ENCODE data around the gene PARS2. TPM values are rescaled to one million over a fixed set of nuclear protein-coding genes. Genes with fewer than 3 reads are reported as not detected.
A peak's percentile ranks its signal among the peaks of the same experiment; 100 is the strongest.

The PARS2 gene
- 6.1 TPM for polyA plus RNA-seq (2013, experiment 1 of 2)
- 5.7 TPM for polyA plus RNA-seq (2013, experiment 2 of 2)

DNA sequence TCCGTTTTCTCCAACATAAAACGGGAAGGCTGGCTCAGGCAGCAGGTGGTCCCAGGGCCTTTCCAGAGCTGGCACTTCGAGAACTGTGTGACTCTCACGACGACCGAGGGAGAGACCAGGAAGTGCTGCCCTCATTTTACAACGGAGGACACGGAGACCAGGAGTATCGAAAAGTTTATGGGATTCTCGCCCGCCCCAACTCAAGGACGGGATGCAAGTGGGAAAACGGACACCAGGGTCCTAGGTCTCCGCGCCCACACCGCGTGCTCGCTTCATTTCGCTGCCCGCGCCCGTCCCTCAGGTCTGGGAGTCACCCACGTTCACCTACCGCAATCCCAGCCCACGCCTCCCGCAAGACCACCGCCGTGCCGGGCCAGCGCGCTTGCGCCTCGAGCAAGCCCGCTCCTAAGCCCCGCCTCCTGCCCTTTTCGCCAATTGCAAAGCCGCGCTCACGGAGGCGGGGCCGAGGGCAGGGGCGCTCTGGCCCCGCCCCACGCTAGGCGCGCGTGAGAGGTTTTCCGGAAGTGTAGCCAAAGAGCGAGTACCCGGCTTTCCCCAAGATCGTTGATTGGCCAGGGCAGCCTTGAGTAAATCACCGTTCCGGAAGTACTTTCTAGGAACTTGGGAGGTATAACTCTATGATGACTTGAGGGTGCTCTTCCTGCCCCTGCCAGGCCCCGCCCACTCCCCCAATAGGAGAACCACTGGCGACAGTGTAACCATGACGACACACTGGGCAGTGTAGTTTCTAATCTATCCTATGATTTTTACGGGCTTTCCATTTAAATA lies at the start of gene PARS2:
TSS of gene PARS2 (minus strand) at position 391 of the 789 bp plus-strand sequence. CDS start 5,362 bp downstream, outside the sequence.
- Histone ChIP-seq H3K9me3 (replicated peaks in 1 of 2; ENCODE audit: control insufficient read depth in 2 of 2, insufficient read depth in 1 of 2, low read depth in 1 of 2, low read length in 2 of 2) (no peaks in the 10 kb centered on the region), H2AFZ (ENCODE audit: low read length) (peak within 1 kb of the TSS; percentile 87), H3K23ac (ENCODE audit: low read depth, low read length, poor library complexity) (peak within 1 kb of the TSS; percentile 92), H2BK120ac (ENCODE audit: low read depth, low read length) (no peak within 1 kb of the TSS), H2BK12ac (ENCODE audit: low read length) (no peak within 1 kb of the TSS), H3K9ac (ENCODE audit: low read depth, low read length, poor library complexity) (peak within 1 kb of the TSS; percentile 95), H3K79me1 (ENCODE audit: low read depth, low read length) (peaks cover 2% of the 10 kb centered on the region), H2AK5ac (ENCODE audit: low read depth, low read length) (no peak within 1 kb of the TSS), H3K27me3 (ENCODE audit: control insufficient read depth in 3 of 3, insufficient read depth in 3 of 3, low read depth in 1 of 3, low read length in 3 of 3) (peaks cover 0 to 4% (median 0%) of the 10 kb centered on the region in 3 experiments), H2BK5ac (ENCODE audit: low read length) (no peak within 1 kb of the TSS), H3K36me3 (replicated peaks in 1 of 2; ENCODE audit: control insufficient read depth in 2 of 2, insufficient read depth in 2 of 2, low read length in 2 of 2) (peaks cover 0 to under 1% of the 10 kb centered on the region in 2 donors), H3K27ac (replicated peaks; ENCODE audit: low read length) (no peak within 1 kb of the TSS), H3K4me1 (ENCODE audit: control insufficient read depth in 2 of 2, insufficient read depth in 1 of 2, low read depth in 1 of 2, low read length in 2 of 2) (peaks cover 1 to 2% of the 10 kb centered on the region in 2 donors), H3K14ac (ENCODE audit: low read length) (no peak within 1 kb of the TSS), H3K4me3 (ENCODE audit: low read length in 2 of 2) (peak within 1 kb of the TSS; percentile 82 to 96), H3K4ac (ENCODE audit: low read length) (no peak within 1 kb of the TSS), H3K18ac (ENCODE audit: low read length) (peak within 1 kb of the TSS; percentile 58), H2BK15ac (ENCODE audit: low read length) (no peak within 1 kb of the TSS), H4K8ac (ENCODE audit: low read depth, low read length) (no peak within 1 kb of the TSS), H3K4me2 (ENCODE audit: insufficient read depth, low read length, poor library complexity, severe bottlenecking) (peak within 1 kb of the TSS; percentile 72), H4K91ac (ENCODE audit: low read depth, low read length, poor library complexity) (no peak within 1 kb of the TSS)
- WGBS, 2 donors (ENCODE audit: extremely low coverage in 2 of 2, insufficient read length in 2 of 2, insufficient replicate concordance in 1 of 2), result no CpG with 5 or more reads among the region's 57 CpGs
- peak; percentile 100 for DNase-seq (ENCODE audit: low spot score)

- no CpG with 5 or more reads among the region's 10 CpGs for WGBS, 2 donors (ENCODE audit: extremely low coverage in 2 of 2, insufficient read length in 2 of 2, insufficient replicate concordance in 1 of 2)
- Histone ChIP-seq H3K4ac (ENCODE audit: low read length) (no peak overlapping the region), H2AFZ (ENCODE audit: low read length) (no peak overlapping the region), H2AK5ac (ENCODE audit: low read depth, low read length) (peak overlapping the region; percentile 44), H4K91ac (ENCODE audit: low read depth, low read length, poor library complexity) (no peak overlapping the region), H2BK120ac (ENCODE audit: low read depth, low read length) (no peak overlapping the region), H3K23ac (ENCODE audit: low read depth, low read length, poor library complexity) (no peak overlapping the region), H3K9ac (ENCODE audit: low read depth, low read length, poor library complexity) (no peak overlapping the region), H2BK12ac (ENCODE audit: low read length) (no peak overlapping the region), H3K9me3 (replicated peaks in 1 of 2; ENCODE audit: control insufficient read depth in 2 of 2, insufficient read depth in 1 of 2, low read depth in 1 of 2, low read length in 2 of 2) (no peaks in the 10 kb centered on the region), H3K27me3 (ENCODE audit: control insufficient read depth in 3 of 3, insufficient read depth in 3 of 3, low read depth in 1 of 3, low read length in 3 of 3) (peaks cover 0 to 46% (median 0%) of the 10 kb centered on the region in 3 experiments), H3K18ac (ENCODE audit: low read length) (peak overlapping the region; percentile 24), H3K79me1 (ENCODE audit: low read depth, low read length) (no peaks in the 10 kb centered on the region), H3K36me3 (replicated peaks in 1 of 2; ENCODE audit: control insufficient read depth in 2 of 2, insufficient read depth in 2 of 2, low read length in 2 of 2) (no peaks in the 10 kb centered on the region), H3K14ac (ENCODE audit: low read length) (no peak overlapping the region), H2BK15ac (ENCODE audit: low read length) (peak overlapping the region; percentile 30), H3K4me2 (ENCODE audit: insufficient read depth, low read length, poor library complexity, severe bottlenecking) (peak overlapping the region; percentile 12), H4K8ac (ENCODE audit: low read depth, low read length) (no peak overlapping the region), H3K4me3 (ENCODE audit: low read length in 2 of 2) (no peak overlapping the region), H3K27ac (replicated peaks; ENCODE audit: low read length) (no peak overlapping the region), H2BK5ac (ENCODE audit: low read length) (no peak overlapping the region), H3K4me1 (ENCODE audit: control insufficient read depth in 2 of 2, insufficient read depth in 1 of 2, low read depth in 1 of 2, low read length in 2 of 2) (peaks cover 8% of the 10 kb centered on the region in 2 donors)
- no peak for DNase-seq (ENCODE audit: low spot score)
Observed at GRCh38 chr1:54814126-54814498, 49.8 kb upstream of the PARS2 start.

GRCh38 chr1:54813485-54814125 lies 49.3 kb upstream of the PARS2 start:
- Histone ChIP-seq H2BK5ac (ENCODE audit: low read length) (no peak overlapping the region), H3K4me1 (ENCODE audit: control insufficient read depth in 2 of 2, insufficient read depth in 1 of 2, low read depth in 1 of 2, low read length in 2 of 2) (peaks cover 8 to 10% of the 10 kb centered on the region in 2 donors), H3K4ac (ENCODE audit: low read length) (no peak overlapping the region), H3K27ac (replicated peaks; ENCODE audit: low read length) (no peak overlapping the region), H2BK120ac (ENCODE audit: low read depth, low read length) (no peak overlapping the region), H3K9ac (ENCODE audit: low read depth, low read length, poor library complexity) (no peak overlapping the region), H3K4me2 (ENCODE audit: insufficient read depth, low read length, poor library complexity, severe bottlenecking) (peak overlapping the region; percentile 12), H2BK15ac (ENCODE audit: low read length) (peak overlapping the region; percentile 30), H2AFZ (ENCODE audit: low read length) (peak overlapping the region; percentile 73), H2BK12ac (ENCODE audit: low read length) (no peak overlapping the region), H3K14ac (ENCODE audit: low read length) (no peak overlapping the region), H3K4me3 (ENCODE audit: low read length in 2 of 2) (no peak overlapping the region), H3K18ac (ENCODE audit: low read length) (no peak overlapping the region), H3K23ac (ENCODE audit: low read depth, low read length, poor library complexity) (no peak overlapping the region), H3K79me1 (ENCODE audit: low read depth, low read length) (no peaks in the 10 kb centered on the region), H3K9me3 (replicated peaks in 1 of 2; ENCODE audit: control insufficient read depth in 2 of 2, insufficient read depth in 1 of 2, low read depth in 1 of 2, low read length in 2 of 2) (no peaks in the 10 kb centered on the region), H2AK5ac (ENCODE audit: low read depth, low read length) (no peak overlapping the region), H4K91ac (ENCODE audit: low read depth, low read length, poor library complexity) (no peak overlapping the region), H3K27me3 (ENCODE audit: control insufficient read depth in 3 of 3, insufficient read depth in 3 of 3, low read depth in 1 of 3, low read length in 3 of 3) (peaks cover 0 to 51% (median 0%) of the 10 kb centered on the region in 3 experiments), H4K8ac (ENCODE audit: low read depth, low read length) (no peak overlapping the region), H3K36me3 (replicated peaks in 1 of 2; ENCODE audit: control insufficient read depth in 2 of 2, insufficient read depth in 2 of 2, low read length in 2 of 2) (no peaks in the 10 kb centered on the region)
- no peak for DNase-seq (ENCODE audit: low spot score)
- WGBS, 2 donors (ENCODE audit: extremely low coverage in 2 of 2, insufficient read length in 2 of 2, insufficient replicate concordance in 1 of 2), result no CpG with 5 or more reads among the region's 13 CpGs
